ENCODE data around the gene ORAI3.

ORAI3 gene

GRCh38 chr16:30998852-30999761, 50.2 kb downstream of the ORAI3 start:
- no peak for TF ChIP-seq CTCF (IDR thresholded peaks at IDR 0.05; ENCODE audit: insufficient read depth, missing control alignments)
- DNase-seq (ENCODE audit: insufficient read length, low spot score): no peak
- no peak for FAIRE-seq

GRCh38 chr16:31000671-31001382, 52.0 kb downstream of the ORAI3 start:
- DNase-seq (ENCODE audit: insufficient read length, low spot score) (no peak), FAIRE-seq (no peak)
- TF ChIP-seq CTCF (IDR thresholded peaks at IDR 0.05; ENCODE audit: insufficient read depth, missing control alignments): no peak

GRCh38 chr16:31001507-31002249, 52.8 kb downstream of the ORAI3 start:
- TF ChIP-seq CTCF (IDR thresholded peaks at IDR 0.05; ENCODE audit: insufficient read depth, missing control alignments): no peak
- DNase-seq (ENCODE audit: insufficient read length, low spot score) (no peak), FAIRE-seq (no peak)

- no peak for DNase-seq (ENCODE audit: insufficient read length, low spot score)
- TF ChIP-seq CTCF (IDR thresholded peaks at IDR 0.05; ENCODE audit: insufficient read depth, missing control alignments): no peak
- no peak for FAIRE-seq
Observed at GRCh38 chr16:31002250-31002700, 53.4 kb downstream of the ORAI3 start.

GRCh38 chr16:31002862-31003341, 54.0 kb downstream of the ORAI3 start:
- no peak for TF ChIP-seq CTCF (IDR thresholded peaks at IDR 0.05; ENCODE audit: insufficient read depth, missing control alignments)
- DNase-seq (ENCODE audit: insufficient read length, low spot score) (no peak), FAIRE-seq (no peak)

- TF ChIP-seq CTCF (IDR thresholded peaks at IDR 0.05; ENCODE audit: insufficient read depth, missing control alignments): no peak
Observed at GRCh38 chr16:31003744-31004143, 54.9 kb downstream of the ORAI3 start.

More at GRCh38 chr16:31003744-31004143, 54.9 kb downstream of the ORAI3 start:
- FAIRE-seq: no peak
- DNase-seq (ENCODE audit: insufficient read length, low spot score): no peak

Measured in D721Med (cell line).